ENCODE measurements around the gene TNFRSF21.

DNA sequence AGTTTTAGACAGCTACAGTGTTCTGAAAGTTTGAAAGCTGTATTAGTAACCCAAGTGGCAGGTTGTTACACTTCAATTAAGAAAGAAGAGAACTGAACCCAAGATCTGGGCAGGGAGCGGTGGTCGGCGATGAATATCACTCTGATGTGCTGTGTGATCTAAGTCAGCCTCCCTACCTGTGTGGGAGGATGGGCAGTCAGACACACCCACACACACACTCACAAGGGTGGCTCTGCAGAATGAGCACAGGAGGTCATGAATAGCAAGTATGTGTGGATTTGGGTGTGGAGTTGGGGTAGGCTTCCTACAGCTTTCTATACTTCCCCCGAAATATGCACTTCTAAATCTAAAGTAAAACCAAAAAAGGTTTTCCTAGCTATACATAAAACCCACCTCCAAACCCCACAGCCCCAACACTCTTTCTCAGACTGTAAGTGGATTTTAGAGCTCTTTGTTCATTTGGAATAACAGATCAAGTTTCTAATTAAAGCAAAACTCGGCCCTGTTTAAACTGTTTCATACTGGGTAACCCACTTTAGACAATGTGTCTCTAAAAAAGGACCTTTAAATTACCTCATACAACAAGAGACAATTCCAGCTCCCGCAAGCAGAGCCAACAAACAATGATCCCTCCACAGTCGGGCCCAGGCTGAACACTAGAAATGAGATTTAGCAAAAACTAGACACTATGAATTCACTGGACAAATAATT lies 19.4 kb downstream of the TNFRSF21 start:
- TF ChIP-seq CTCF (conservative IDR thresholded peaks at IDR 0.05; ENCODE audit: low read length) (no peak), EZH2phosphoT487 (IDR thresholded peaks at IDR 0.05; ENCODE audit: borderline replicate concordance, low read depth, low read length) (no peak)
